ENCODE measurements around the gene KIF20B.

- no peak for TF ChIP-seq POLR2A (IDR thresholded peaks at IDR 0.05)
- no peak for TF ChIP-seq CTCF (IDR thresholded peaks at IDR 0.05)
Observed at GRCh38 chr10:89805599-89806013, 104.2 kb downstream of the KIF20B start.

All from Peyer's patch (tissue), 4 donors.